Left cardiac atrium (tissue), 4 donors: ENCODE data around the gene CTSZ. TPM values are rescaled to one million over a fixed set of nuclear protein-coding genes. Genes with fewer than 3 reads are reported as not detected.
"Not testable (repeated sequence)": the region's sequence is repeated elsewhere in the genome, so short reads cannot be mapped to it uniquely, and the experiment has no call there.

Experiments
- ATAC-seq, 2 donors: fragments of 200-7000 bp; cut with Tn5 transposase; one replicate each; pipeline ENCODE4 v1.9.1; 2020; ENCODE audit warnings: mild to moderate bottlenecking in 2 of 2, moderate library complexity in 2 of 2
- DNase-seq: peaks from one replicate; pipeline ENCODE4 v3.0.0-alpha.2; 2020
- intact Hi-C, 2 donors: fragments of 100-400 bp; cut with DNase I; formaldehyde crosslinking; loops; one replicate each; pipeline versions ENCODE4 v1.14.1 to v1.15.1; 2022 to 2023
- total RNA-seq, 2 donors: library from RNA; stranded (reverse); fragmentation: NEBNext Ultra II Directional; extraction: Animal tissue kit (Norgen Biotek cat#: 25700); gene quantifications; one replicate each; pipeline ENCODE4 v1.2.1, GENCODE V29; 2021
- donor health status: DM: no; HTN: yes; CAD: no.
- donor health status: DM: no; HTN: yes; CAD: no; lungs with severe emphysema.
- donor health status: DM: yes; HTN: yes; CAD: no.
- donor health status: Dilated cardiomyopathy.

Gene CTSZ
- total RNA-seq, 2 donors from 2014 or later, result 166 to 174 TPM

GRCh38 chr20:58971429-58971828, 35.6 kb downstream of the CTSZ start:
- intact Hi-C loops, result no loop called here
- no peak for DNase-seq
- ATAC-seq, result no peak

DNA sequence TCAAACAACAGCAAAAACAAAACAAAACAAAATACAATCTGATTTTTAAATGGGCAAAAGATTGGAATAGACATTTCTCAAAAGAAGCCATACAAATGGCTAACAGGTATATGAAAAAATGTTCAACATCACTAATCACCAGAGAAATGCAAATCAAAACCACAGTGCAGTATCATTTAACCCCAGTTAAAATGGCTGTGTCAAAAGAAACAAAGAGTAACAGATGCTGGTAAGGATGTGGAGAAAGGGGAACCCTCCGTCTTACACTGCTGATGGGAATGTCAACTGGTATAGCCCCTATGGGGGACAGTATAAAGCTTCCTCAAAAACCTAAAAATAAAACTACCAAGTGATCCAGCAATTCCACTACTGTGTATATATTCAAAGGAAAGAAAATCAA, 36.9 kb downstream of the CTSZ start:
- no peak for ATAC-seq
- intact Hi-C loops, result no loop called here
- DNase-seq, result no peak

GRCh38 chr20:58969439-58969838, 37.6 kb downstream of the CTSZ start:
- ATAC-seq, result no peak
- DNase-seq, result no peak
- intact Hi-C loops, result no loop called here

DNA sequence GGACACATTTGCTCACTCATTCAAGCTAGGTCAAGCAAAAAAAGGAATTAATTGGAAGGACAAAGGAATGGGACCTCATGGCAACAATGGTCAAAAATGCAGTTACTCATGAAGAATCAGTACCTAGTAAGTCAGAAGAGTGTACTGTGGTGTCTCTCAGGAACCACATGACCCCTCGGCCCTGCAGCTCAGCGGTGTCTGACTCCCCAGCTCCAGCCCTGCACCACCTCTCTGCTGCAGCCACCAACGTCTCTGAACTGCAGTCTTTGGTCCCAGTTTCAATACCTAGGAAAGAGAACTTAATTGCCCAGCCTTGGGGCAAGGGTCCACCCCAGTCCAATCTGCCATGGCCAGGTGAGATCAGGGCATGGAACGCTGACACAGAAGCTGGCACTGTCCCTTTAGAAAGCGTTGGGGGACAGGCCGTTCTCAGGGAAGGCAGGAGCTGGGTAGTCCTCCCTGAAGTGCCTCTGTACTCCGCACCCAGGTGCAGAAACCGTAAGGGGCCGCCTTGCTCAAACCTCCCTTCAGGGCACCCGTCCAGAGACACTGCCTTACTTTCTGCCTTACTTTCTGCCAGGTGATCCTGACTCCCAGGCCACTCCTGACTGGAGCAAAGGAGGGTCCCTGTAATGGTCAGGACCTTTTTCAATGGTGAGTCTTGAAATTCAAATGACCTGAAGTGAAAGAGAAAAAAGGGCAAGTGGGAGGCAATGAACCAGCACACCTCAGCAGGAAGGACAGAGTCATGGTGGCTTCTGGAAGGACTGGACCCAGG, 39.2 kb downstream of the CTSZ start:
- no peak for ATAC-seq
- intact Hi-C loops, result no loop called here
- DNase-seq, result no peak

DNA sequence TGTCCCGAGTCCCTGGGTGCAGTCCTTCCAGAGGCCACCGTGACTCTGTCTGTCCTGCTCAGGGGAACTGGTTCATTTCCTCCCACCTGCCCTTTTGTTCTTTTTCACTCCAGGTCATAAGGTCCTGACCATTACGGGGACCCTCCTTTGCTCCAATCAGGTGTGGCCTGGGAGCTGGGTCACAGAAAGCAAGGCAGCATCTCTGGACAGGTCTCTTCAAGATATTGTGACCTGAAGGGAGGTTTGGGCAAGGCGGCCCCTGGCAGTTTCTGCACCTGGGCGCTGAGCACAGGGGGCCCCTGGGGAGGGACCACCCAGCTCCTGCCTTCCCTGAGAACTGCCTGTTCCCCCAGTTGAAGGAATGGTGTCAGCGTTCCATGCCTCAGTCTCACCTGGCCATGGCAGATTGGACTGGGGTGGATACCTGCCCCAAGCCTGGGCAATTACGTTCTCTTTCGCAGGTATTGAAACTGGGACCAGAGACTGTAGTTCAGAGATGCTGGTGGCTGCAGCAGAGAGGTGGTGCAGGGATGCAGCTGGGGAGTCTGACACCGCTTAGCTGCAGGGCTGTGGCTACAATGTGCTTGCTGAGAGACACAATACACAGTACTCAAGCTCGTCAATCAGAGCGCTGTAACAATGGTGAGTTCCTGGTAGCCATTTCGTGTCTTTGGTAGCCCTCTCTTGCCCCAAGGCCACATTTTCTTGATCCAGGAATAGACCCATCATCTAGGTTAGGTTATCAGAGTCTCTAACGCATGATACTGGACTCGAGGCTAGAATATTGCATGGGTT, 41.6 kb downstream of the CTSZ start:
- intact Hi-C loops, result no loop called here
- DNase-seq (no peak), ATAC-seq (no peak)

DNA sequence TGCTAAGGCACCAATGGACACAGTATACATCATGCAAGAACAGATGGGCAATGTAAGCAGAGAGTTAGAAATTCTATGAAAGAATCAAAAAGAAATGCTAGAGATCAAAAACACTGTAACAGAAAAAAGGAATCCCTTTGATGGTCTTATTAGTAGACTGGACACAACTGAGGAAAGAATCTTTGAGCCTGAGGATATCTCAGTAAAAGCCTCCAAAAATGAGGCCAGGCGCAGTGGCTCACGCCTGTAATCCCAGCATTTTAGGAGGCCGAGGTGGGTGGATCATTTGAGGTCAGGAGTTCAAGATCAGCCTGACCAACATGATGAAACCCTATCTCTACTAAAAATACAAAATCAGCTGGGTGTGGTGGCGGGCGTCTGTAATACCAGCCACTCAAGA, 43.1 kb downstream of the CTSZ start:
- ATAC-seq, intact Hi-C loops, DNase-seq: not testable (repeated sequence)

DNA sequence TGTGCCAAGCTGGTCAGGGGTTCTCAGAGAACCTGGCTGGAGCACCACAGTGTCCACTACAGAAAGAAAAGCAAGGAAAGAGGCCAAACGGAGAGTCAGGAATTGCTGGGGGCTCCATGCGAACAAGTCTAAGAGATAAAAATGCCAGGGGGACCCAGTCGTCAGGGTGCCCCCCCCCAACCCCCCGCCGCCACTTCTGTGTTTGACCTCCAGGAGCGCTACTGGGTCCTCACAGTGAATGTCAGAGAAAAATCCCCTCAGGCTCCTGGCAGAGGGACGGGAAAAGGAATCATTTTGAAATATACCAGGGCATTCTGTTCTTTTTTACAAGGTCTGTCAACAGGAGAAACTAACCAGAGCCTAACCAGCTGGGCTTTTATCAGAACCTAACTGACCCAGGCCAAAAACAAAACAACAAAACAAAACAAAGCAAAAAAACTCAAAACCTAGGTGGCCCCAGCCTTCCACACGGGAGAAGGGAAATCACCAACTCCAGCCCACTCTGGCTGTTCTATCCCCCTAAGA, 43.9 kb downstream of the CTSZ start:
- intact Hi-C loops, result no loop called here
- DNase-seq (no peak), ATAC-seq (no peak)

GRCh38 chr20:58959652-58960051, 47.4 kb downstream of the CTSZ start:
- intact Hi-C loops, result no loop called here
- no peak for DNase-seq
- ATAC-seq, result no peak

DNA sequence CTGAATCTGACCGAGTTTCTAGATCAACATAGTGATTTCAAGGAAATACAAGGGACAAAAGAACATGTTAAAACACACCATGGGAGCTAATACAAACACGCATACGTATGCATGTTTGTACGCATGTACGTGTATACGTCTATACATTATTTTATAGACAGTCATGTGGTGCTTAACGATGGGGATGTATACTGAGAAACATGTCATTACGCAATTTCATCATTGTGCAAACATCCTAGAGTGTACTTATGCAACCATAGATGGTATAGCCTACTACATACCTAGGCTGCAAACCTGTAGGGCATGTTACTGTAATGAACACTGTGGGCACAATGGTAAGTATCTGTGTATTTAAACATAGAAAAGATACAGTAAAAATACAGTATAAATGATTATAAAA, 51.0 kb downstream of the CTSZ start:
- DNase-seq (no peak), ATAC-seq (no peak)
- intact Hi-C loops, result no loop called here

DNA sequence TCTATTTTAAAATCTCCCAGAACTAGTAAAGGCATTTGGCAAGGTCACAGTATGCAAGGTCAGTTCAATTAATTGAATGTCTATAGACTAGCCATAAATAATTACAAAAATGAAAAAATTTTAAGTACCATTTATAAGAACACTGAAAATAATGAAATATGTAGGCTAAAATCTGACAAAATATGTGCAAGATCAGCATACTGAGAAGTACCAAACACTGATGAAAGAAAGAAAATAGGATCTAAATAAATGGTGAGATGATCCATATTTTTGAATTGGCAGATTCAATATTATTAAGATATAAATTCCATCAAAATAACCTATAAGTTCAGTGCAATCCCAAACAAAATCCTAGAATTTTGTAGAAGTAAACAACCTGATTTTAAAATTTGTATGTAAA, 54.0 kb downstream of the CTSZ start:
- DNase-seq (no peak), ATAC-seq (no peak)
- intact Hi-C loops, result no loop called here

- no peak for ATAC-seq
- intact Hi-C loops, result no loop called here
- no peak for DNase-seq
Observed at GRCh38 chr20:58950603-58951002, 56.5 kb downstream of the CTSZ start.

- DNase-seq, ATAC-seq, intact Hi-C loops: not testable (repeated sequence)
Observed at GRCh38 chr20:58947797-58948388, 59.2 kb downstream of the CTSZ start.

- intact Hi-C loops, result no loop called here
- no peak for ATAC-seq
- DNase-seq, result no peak
Observed at GRCh38 chr20:58945965-58946631, 61.0 kb downstream of the CTSZ start.

Other genes starting within 250 kb of the CTSZ start
- gene GNAS-AS1, start 156.4 kb downstream of the CTSZ start, total RNA-seq, result under 1 TPM; 0.37 to 0.80 TPM
- 1,000 to 10,000 TPM; 1,020 to 1,609 TPM for gene GNAS, start 154.5 kb downstream of the CTSZ start, total RNA-seq
- 10 to 100 TPM; 28.7 to 34.1 TPM for gene NELFCD, start 26.0 kb downstream of the CTSZ start, total RNA-seq
- gene TUBB1, start 12.2 kb upstream of the CTSZ start, total RNA-seq, result under 1 TPM; 0.15 to 0.37 TPM
- gene ATP5F1E, start 25.1 kb upstream of the CTSZ start, total RNA-seq, result 100 to 1,000 TPM; 122 to 125 TPM
- 10 to 100 TPM; 39.9 to 58.4 TPM for gene PRELID3B, start 35.5 kb upstream of the CTSZ start, total RNA-seq
- under 1 TPM; 0.31 to 0.47 TPM for gene ZNF831, start 156.6 kb upstream of the CTSZ start, total RNA-seq